H9 (cell line): ENCODE results near the gene OCIAD2. TPM values are rescaled to one million over a fixed set of nuclear protein-coding genes. Genes with fewer than 3 reads are reported as not detected.

ENCODE experiments used
- DNase-seq: peaks from one replicate; pipeline ENCODE4 v3.0.0-alpha.2; 2017
- H2AFZ ChIP-seq: one replicate; pipeline ENCODE4 v1.6.1; 2013; ENCODE audit warnings: mild to moderate bottlenecking, low read length, control low read depth, moderate library complexity
- H2AK5ac ChIP-seq: 2 replicates; pipeline ENCODE4 v1.6.1; 2013; ENCODE audit warnings: low read length, control low read depth, mixed read lengths; ENCODE audit not compliant: insufficient read length
- H2BK120ac ChIP-seq: one replicate; pipeline ENCODE4 v1.6.1; 2013; ENCODE audit warnings: low read depth, mild to moderate bottlenecking, low read length, control low read depth, inconsistent platforms; ENCODE audit not compliant: poor library complexity, severe bottlenecking
- H2BK12ac ChIP-seq: 2 replicates; pipeline ENCODE4 v1.6.1; 2013; ENCODE audit warnings: low read length, control low read depth, mixed read lengths, low read depth; ENCODE audit not compliant: insufficient read length
- H2BK15ac ChIP-seq: 2 replicates; pipeline ENCODE4 v1.6.1; 2013; ENCODE audit warnings: low read depth, low read length, control low read depth
- H2BK20ac ChIP-seq: one replicate; pipeline ENCODE4 v1.6.1; 2013; ENCODE audit warnings: low read depth, mild to moderate bottlenecking, low read length, control low read depth, inconsistent platforms; ENCODE audit not compliant: poor library complexity, severe bottlenecking
- H2BK5ac ChIP-seq: 2 replicates; pipeline ENCODE4 v1.6.1; 2013; ENCODE audit warnings: low read length, control low read depth, mixed read lengths; ENCODE audit not compliant: insufficient read length
- H3K14ac ChIP-seq: 2 replicates; pipeline ENCODE4 v1.6.1; 2013; ENCODE audit warnings: low read length, control low read depth; ENCODE audit not compliant: insufficient read depth
- H3K18ac ChIP-seq: 2 replicates; pipeline ENCODE4 v1.6.1; 2013; ENCODE audit warnings: low read depth, mild to moderate bottlenecking, mixed read lengths, low read length, control low read depth; ENCODE audit not compliant: insufficient read length
- H3K23ac ChIP-seq: 2 replicates; pipeline ENCODE4 v1.6.1; 2013; ENCODE audit warnings: low read length, control low read depth, mixed read lengths, low read depth; ENCODE audit not compliant: insufficient read length
- H3K23me2 ChIP-seq: 2 replicates; pipeline ENCODE4 v1.6.1; 2013; ENCODE audit warnings: low read depth, mild to moderate bottlenecking, mixed read lengths, low read length, control low read depth; ENCODE audit not compliant: insufficient read length, poor library complexity, severe bottlenecking
- H3K27ac ChIP-seq: 2 replicates; pipeline ENCODE4 v1.5.1; 2013; ENCODE audit warnings: low read length, control low read depth, mixed read lengths, low read depth; ENCODE audit not compliant: insufficient read length
- H3K27me3 ChIP-seq: 2 replicates; pipeline ENCODE4 v1.6.1; 2013; ENCODE audit warnings: low read length, control low read depth, inconsistent platforms; ENCODE audit not compliant: insufficient read depth
- H3K4ac ChIP-seq: 2 replicates; pipeline ENCODE4 v1.6.1; 2013; ENCODE audit warnings: low read depth, mild to moderate bottlenecking, control low read depth, inconsistent platforms, low read length, moderate library complexity
- H3K4me1 ChIP-seq: 2 replicates; pipeline ENCODE4 v1.6.1; 2013; ENCODE audit warnings: low read length, control low read depth, inconsistent platforms; ENCODE audit not compliant: insufficient read depth
- H3K4me2 ChIP-seq: 2 replicates; pipeline ENCODE4 v1.6.1; 2013; ENCODE audit warnings: low read length, control low read depth, mixed read lengths; ENCODE audit not compliant: insufficient read length, insufficient read depth
- H3K56ac ChIP-seq: 2 replicates; pipeline ENCODE4 v1.6.1; 2013; ENCODE audit warnings: low read depth, mild to moderate bottlenecking, mixed read lengths, low read length, control low read depth; ENCODE audit not compliant: insufficient read length
- H3K79me1 ChIP-seq: 2 replicates; pipeline ENCODE4 v1.6.1; 2013; ENCODE audit warnings: low read depth, mild to moderate bottlenecking, moderate library complexity, low read length, control low read depth, inconsistent platforms; ENCODE audit not compliant: insufficient read depth, poor library complexity, severe bottlenecking
- H3K79me2 ChIP-seq: 2 replicates; pipeline ENCODE4 v1.6.1; 2013; ENCODE audit warnings: low read length, control low read depth, inconsistent platforms; ENCODE audit not compliant: insufficient read depth
- H3K9ac ChIP-seq: 2 replicates; pipeline ENCODE4 v1.6.1; 2013; ENCODE audit warnings: low read length, control low read depth, mixed read lengths; ENCODE audit not compliant: insufficient read length; ENCODE audit errors: extremely low read depth
- H3K9me3 ChIP-seq: one replicate; pipeline ENCODE4 v1.6.1; 2013; ENCODE audit warnings: low read depth, low read length, inconsistent platforms; ENCODE audit not compliant: control insufficient read depth
- H3T11ph ChIP-seq: one replicate; pipeline ENCODE4 v1.6.1; 2013; ENCODE audit warnings: mild to moderate bottlenecking, low read length, control low read depth, inconsistent platforms
- H4K20me1 ChIP-seq: one replicate; pipeline ENCODE4 v1.6.1; 2013; ENCODE audit not compliant: control insufficient read depth, insufficient read length, insufficient read depth
- H4K5ac ChIP-seq: 2 replicates; pipeline ENCODE4 v1.6.1; 2013; ENCODE audit warnings: low read depth, mild to moderate bottlenecking, mixed read lengths, low read length, control low read depth; ENCODE audit not compliant: insufficient read length
- H4K8ac ChIP-seq: replicated peaks from 2 replicates; pipeline ENCODE4 v1.6.1; 2013; ENCODE audit warnings: low read length, control low read depth, mixed read lengths, low read depth; ENCODE audit not compliant: insufficient read length
- H4K91ac ChIP-seq: 2 replicates; pipeline ENCODE4 v1.6.1; 2013; ENCODE audit warnings: low read depth, mild to moderate bottlenecking, moderate library complexity, mixed read lengths, low read length, control low read depth; ENCODE audit not compliant: insufficient read length
- H3K27ac Mint-ChIP-seq, 3 experiments: 2 replicates in 2 of 3; 3 replicates in 1 of 3; pipeline ENCODE4 v1.8.0; 2020 to 2021; ENCODE audit warnings: mixed read lengths in 3 of 3, mild to moderate bottlenecking in 1 of 3, moderate library complexity in 1 of 3
- H3K27me3 Mint-ChIP-seq: 2 replicates; pipeline ENCODE4 v1.8.0; 2021; ENCODE audit warnings: low read depth, mild to moderate bottlenecking, moderate library complexity, mixed read lengths
- H3K36me3 Mint-ChIP-seq, 3 experiments: 2 replicates in 2 of 3; 3 replicates in 1 of 3; pipeline ENCODE4 v1.8.0; 2020 to 2021; ENCODE audit warnings: low read depth in 3 of 3, mixed read lengths in 3 of 3; ENCODE audit not compliant: insufficient read depth in 1 of 3
- H3K4me1 Mint-ChIP-seq, 2 experiments: 2 replicates each; pipeline ENCODE4 v1.8.0; 2020; ENCODE audit warnings: mixed read lengths in 2 of 2
- H3K4me3 Mint-ChIP-seq, 2 experiments: 2 replicates in 1 of 2; 3 replicates in 1 of 2; pipeline ENCODE4 v1.8.0; 2020 to 2021; ENCODE audit warnings: mild to moderate bottlenecking in 2 of 2, mixed read lengths in 2 of 2, moderate library complexity in 1 of 2
- H3K9me3 Mint-ChIP-seq, 2 experiments: 2 replicates in 1 of 2; 3 replicates in 1 of 2; pipeline ENCODE4 v1.8.0; 2020; ENCODE audit warnings: mild to moderate bottlenecking in 2 of 2, mixed read lengths in 2 of 2, moderate library complexity in 1 of 2
- WGBS: extraction: QIAGEN DNeasy Blood & Tissue Kit; methylation state at CpG from one replicate; pipeline ENCODE4 v1.1.7; 2013; ENCODE audit warnings: missing lambda C conversion rate, low lambda C conversion rate, mixed read lengths; ENCODE audit not compliant: insufficient read length; ENCODE audit errors: extremely low coverage; 5-methylcytosine and 5-hydroxymethylcytosine counted together
- total RNA-seq: library from RNA; stranded (reverse); gene quantifications from 2 replicates; pipeline ENCODE4 v1.2.1, GENCODE V29; 2021
- TF ChIP-seq, protein P1 (sequence below): fragments of 200-600 bp; sonication (generic); conservative IDR thresholded peaks from 3 replicates; pipeline ENCODE4 v1.8.0; 2021; ENCODE audit warnings: antibody characterized with exemption, mild to moderate bottlenecking

Gene OCIAD2
- total RNA-seq, 1 experiment from 2014 or later = 108 TPM

DNA sequence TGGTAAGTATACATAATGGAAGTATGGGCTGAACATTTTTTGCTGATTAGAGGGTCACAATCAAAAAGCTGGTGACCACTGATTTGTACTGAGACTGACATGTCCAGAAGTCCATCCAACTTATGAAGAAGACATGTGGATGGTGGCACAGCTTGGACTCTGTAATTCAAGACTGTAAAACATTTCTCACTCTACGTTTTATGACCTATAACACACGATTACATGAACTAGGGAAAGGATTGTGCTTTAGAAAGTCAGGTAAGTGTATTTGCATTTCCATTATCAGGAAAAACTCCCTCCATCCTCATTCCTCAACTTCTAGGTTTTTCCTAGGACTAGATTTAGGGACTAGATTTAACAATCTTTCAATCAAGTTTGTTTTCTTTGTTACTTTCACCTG, 30.5 kb upstream of the OCIAD2 start:
- Histone ChIP-seq H3K23ac (no peak overlapping the region), H3K9me3 (no peaks in the 10 kb centered on the region), H3K27me3 (no peaks in the 10 kb centered on the region), H2AK5ac (no peak overlapping the region), H4K8ac (no peak overlapping the region), H3K4me1 (no peaks in the 10 kb centered on the region), H3K14ac (no peak overlapping the region), H3K56ac (no peak overlapping the region), H3K18ac (no peak overlapping the region), H3T11ph (no peak overlapping the region), H4K5ac (no peak overlapping the region), H2BK12ac (no peak overlapping the region), H2AFZ (no peak overlapping the region), H4K91ac (no peak overlapping the region), H2BK120ac (no peak overlapping the region), H3K79me2 (no peaks in the 10 kb centered on the region), H4K20me1 (no peaks in the 10 kb centered on the region), H3K4me2 (no peak overlapping the region), H3K79me1 (no peaks in the 10 kb centered on the region), H3K27ac (no peak overlapping the region), H2BK15ac (no peak overlapping the region), H3K23me2 (no peaks in the 10 kb centered on the region), H2BK5ac (no peak overlapping the region), H3K9ac (no peak overlapping the region), H2BK20ac (no peak overlapping the region), H3K4ac (no peak overlapping the region)
- no CpG with 5 or more reads among the region's 2 CpGs for WGBS
- H3K4me1 Mint-ChIP-seq = peaks cover 0 to 3% of the 10 kb centered on the region in 2 experiments; a peak in 1 of 4 replicates
- H3K4me3 Mint-ChIP-seq = no peak overlapping the region
- peaks cover 0 to 4% (median 2%) of the 10 kb centered on the region in 3 experiments; a peak in 2 of 7 replicates for H3K36me3 Mint-ChIP-seq
- DNase-seq = no peak
- H3K9me3 Mint-ChIP-seq = peaks cover 4 to 5% of the 10 kb centered on the region in 2 experiments; a peak in 4 of 5 replicates
- TF ChIP-seq, protein P1, sequence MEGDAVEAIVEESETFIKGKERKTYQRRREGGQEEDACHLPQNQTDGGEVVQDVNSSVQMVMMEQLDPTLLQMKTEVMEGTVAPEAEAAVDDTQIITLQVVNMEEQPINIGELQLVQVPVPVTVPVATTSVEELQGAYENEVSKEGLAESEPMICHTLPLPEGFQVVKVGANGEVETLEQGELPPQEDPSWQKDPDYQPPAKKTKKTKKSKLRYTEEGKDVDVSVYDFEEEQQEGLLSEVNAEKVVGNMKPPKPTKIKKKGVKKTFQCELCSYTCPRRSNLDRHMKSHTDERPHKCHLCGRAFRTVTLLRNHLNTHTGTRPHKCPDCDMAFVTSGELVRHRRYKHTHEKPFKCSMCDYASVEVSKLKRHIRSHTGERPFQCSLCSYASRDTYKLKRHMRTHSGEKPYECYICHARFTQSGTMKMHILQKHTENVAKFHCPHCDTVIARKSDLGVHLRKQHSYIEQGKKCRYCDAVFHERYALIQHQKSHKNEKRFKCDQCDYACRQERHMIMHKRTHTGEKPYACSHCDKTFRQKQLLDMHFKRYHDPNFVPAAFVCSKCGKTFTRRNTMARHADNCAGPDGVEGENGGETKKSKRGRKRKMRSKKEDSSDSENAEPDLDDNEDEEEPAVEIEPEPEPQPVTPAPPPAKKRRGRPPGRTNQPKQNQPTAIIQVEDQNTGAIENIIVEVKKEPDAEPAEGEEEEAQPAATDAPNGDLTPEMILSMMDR = no peak
- H3K27ac Mint-ChIP-seq = no peak overlapping the region
- peaks cover 5% of the 10 kb centered on the region for H3K27me3 Mint-ChIP-seq
